Panc1 (cell line): ENCODE results near the gene BTBD17.

Source experiments
- CTCF ChIP-seq: fragments of 450-650 bp; IDR thresholded peaks from 2 replicates; pipeline ENCODE4 v1.5.1; 2017; ENCODE audit warnings: mild to moderate bottlenecking
- POLR2AphosphoS5 ChIP-seq: IDR thresholded peaks from 2 replicates; pipeline ENCODE4 v1.6.1; 2012; ENCODE audit warnings: mild to moderate bottlenecking, low read depth, low read length, moderate library complexity
- REST ChIP-seq, 2 experiments: IDR thresholded peaks; 2 replicates each; pipeline ENCODE4 v1.6.1; 2011 to 2012; ENCODE audit warnings: low read depth in 2 of 2, control low read depth in 1 of 2, low read length in 1 of 2, mild to moderate bottlenecking in 1 of 2, moderate library complexity in 1 of 2; ENCODE audit not compliant: insufficient read depth in 1 of 2
- SIN3A ChIP-seq: IDR thresholded peaks from 2 replicates; pipeline ENCODE4 v1.6.1; 2012; ENCODE audit warnings: low read depth, mild to moderate bottlenecking, low read length, moderate library complexity, borderline replicate concordance; ENCODE audit not compliant: insufficient read depth
- TCF7L2 ChIP-seq: IDR thresholded peaks from 2 replicates; pipeline ENCODE4 v1.6.1; 2011; ENCODE audit warnings: mild to moderate bottlenecking, low read depth, low read length, inconsistent platforms

- TF ChIP-seq CTCF (peak; percentile 94), TCF7L2 (no peak), POLR2AphosphoS5 (no peak), REST (IDR thresholded peaks at IDR 0.05; ENCODE audit: insufficient read depth in 1 of 2, low read depth in 2 of 2, low read length in 1 of 2) (0 out of 4 replicates have a peak, but pooled peaks of 1 of the 2 experiments have one; percentile 40), SIN3A (no peak)
Measured at GRCh38 chr17:74361230-74362068, at the start of gene BTBD17.
